Measurements from ENCODE around the gene TCP10L. TPM values are rescaled to one million over a fixed set of nuclear protein-coding genes. Genes with fewer than 3 reads are reported as not detected.

Gene TCP10L
- total and polyA plus RNA-seq, 2 of the 8 experiments (the other 6 are each of a cell fraction or from before 2014, with no cell fraction given) = 0.45 to 0.99 TPM

GRCh38 chr21:32545948-32546441 is 39.3 kb downstream of the TCP10L start (continued):
- no peak for TF ChIP-seq CHD7 (IDR thresholded peaks at IDR 0.05; ENCODE audit: insufficient replicate concordance, low read length)
- TF ChIP-seq RAD21 (IDR thresholded peaks at IDR 0.05 in 1 of 2, conservative IDR thresholded peaks at IDR 0.05 in 1 of 2; ENCODE audit: low read depth in 2 of 2, low read length in 2 of 2) = no peak
- TF ChIP-seq SIRT6 (IDR thresholded peaks at IDR 0.05; ENCODE audit: low read length) = no peak
- TF ChIP-seq MAX (IDR thresholded peaks at IDR 0.05) = no peak
- no peak for TF ChIP-seq E2F6 (IDR thresholded peaks at IDR 0.05)
- no peak for TF ChIP-seq ATF2 (IDR thresholded peaks at IDR 0.05; ENCODE audit: low read length)
- no peak for TF ChIP-seq PHF8 (conservative IDR thresholded peaks at IDR 0.05; ENCODE audit: low read depth, low read length)
- TF ChIP-seq TEAD4 (IDR thresholded peaks at IDR 0.05; ENCODE audit: low read depth, low read length) = no peak

Data from H1 (cell line).